ENCODE data around the gene NES.

NES gene

DNA sequence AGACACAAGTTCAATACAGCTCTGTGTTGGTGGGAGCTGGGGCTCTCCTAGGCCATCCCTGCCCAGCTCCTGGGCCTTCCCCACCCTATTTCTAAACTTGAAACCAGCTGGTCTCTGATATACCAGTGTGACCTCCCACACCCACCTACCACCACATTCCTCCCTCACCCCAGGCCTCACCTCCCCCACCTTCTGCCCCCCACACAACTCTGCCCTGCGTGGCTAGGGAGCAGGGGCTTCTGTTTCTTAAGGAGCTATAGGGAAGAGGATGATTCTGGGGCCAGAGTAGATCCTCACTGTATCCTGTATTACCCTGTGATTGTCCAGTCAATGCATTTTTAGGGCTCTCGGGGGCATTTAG lies 16.5 kb downstream of the NES start:
- DNase-seq: no peak

- peak; percentile 94 to 97 for DNase-seq
Measured at GRCh38 chr1:156659988-156660751, 17.0 kb downstream of the NES start.

GRCh38 chr1:156659661-156659987 lies 17.6 kb downstream of the NES start:
- DNase-seq: no peak

DNA sequence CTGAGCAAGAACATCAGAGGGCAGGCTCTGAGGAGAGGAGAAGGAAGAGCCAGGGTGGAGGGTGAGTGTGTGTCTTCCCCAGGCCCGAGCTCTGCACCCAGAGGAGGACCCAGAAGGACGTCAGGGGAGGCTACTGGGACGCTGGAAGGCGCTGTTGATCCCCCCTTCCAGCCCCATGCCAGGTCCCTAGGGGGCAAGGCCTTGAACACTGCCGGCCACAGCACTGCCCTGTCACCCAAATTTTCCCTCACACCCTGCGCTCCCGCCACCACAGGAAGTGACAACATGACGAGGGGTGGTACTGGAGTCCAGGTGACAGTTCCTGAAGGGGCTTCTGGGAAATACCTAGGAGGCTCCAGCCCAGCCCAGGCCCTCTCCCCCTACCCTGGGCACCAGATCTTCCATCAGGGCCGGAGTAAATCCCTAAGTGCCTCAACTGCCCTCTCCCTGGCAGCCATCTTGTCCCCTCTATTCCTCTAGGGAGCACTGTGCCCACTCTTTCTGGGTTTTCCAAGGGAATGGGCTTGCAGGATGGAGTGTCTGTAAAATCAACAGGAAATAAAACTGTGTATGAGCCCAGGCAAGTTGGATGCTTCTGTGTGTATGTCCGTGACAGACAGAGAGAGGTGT lies 18.1 kb downstream of the NES start:
- no peak for DNase-seq

- DNase-seq: no peak
Measured at GRCh38 chr1:156658496-156658895, 18.7 kb downstream of the NES start.

DNA sequence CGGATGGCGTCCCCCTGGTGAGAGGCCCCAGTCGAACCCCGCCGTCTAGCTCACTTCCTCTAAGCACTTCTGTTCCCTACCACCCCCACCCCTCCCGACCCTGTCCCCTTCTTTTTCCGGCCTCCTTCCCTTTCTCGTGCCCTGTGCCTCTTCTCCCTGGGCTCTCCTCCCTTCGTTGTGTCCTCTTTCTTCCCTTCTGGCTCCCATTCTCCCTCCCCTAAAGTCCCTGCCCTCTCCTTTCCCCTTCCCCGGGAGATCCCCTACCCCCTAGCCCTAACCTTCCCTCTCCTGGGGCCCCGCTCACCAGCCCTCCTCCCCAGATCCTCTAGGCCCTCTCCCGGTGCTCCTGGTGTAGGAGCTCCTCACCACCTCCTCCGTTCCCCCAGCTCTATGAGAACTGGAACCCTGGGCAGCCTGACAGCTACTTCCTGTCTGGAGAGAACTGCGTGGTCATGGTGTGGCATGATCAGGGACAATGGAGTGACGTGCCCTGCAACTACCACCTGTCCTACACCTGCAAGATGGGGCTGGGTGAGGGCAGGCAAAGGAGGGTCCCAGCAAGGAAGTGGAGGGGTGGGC lies 19.4 kb downstream of the NES start:
- no peak for DNase-seq

DNA sequence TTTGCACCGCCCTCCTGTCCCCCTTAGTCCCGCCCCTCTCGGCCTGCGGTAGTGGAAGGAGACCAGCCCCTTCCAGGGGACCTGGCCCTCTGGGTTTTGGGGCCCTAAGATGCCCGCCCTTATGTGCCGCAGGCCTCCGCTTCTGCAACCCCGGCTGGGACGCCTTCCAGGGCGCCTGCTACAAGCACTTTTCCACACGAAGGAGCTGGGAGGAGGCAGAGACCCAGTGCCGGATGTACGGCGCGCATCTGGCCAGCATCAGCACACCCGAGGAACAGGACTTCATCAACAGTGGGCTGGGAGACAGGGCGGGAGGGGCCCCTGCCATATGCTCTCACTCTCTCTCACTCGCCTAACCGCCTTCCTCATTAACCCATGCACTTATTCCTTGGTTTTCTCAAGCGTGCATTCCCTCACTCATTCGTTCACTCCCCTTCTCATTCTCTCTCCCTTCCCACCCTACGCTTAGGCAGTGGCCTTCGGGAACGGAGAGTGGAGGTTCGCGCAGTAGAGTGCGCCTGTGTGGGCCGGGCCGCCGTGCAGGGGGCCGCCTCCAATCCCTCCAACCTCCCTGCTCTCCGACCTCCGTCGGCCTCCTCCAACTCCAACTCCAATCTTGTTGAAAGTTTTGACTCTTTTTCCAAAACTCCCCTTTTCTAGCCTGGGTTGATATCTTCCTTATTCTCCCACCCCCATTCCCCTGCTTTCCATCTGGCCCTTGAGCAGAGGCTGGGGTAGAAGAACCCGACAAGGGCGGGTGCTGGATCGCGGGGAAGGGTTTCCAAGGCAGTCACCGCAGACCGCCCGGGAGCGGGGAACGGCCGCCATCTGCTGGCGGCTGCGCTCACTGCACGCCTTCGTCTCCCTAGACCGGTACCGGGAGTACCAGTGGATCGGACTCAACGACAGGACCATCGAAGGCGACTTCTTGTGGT lies 20.1 kb downstream of the NES start:
- DNase-seq: peak; percentile 82 to 86

GRCh38 chr1:156655904-156656516 lies 21.2 kb downstream of the NES start:
- DNase-seq: no peak

GRCh38 chr1:156655151-156655903 lies 21.9 kb downstream of the NES start:
- no peak for DNase-seq

DNA sequence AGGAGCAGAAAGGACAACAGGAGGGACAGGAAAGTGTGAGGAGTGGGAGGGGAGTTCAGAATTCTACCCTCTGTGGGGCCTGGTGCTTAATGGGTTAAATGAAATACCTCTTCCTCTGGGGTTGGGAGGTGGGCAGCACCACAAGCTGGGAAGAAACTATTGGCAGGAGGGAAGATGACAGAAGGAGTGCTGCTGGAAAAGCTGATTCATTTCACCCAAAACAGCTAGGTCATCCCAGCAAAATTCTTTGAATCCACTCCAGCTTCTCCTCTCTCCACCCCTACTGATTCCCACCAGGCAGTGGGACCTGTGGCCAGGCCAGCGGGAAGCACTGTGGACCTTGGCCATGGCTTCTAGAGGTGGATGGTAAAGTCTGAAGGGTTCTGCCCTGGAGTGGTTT lies 22.5 kb downstream of the NES start:
- DNase-seq: no peak

DNA sequence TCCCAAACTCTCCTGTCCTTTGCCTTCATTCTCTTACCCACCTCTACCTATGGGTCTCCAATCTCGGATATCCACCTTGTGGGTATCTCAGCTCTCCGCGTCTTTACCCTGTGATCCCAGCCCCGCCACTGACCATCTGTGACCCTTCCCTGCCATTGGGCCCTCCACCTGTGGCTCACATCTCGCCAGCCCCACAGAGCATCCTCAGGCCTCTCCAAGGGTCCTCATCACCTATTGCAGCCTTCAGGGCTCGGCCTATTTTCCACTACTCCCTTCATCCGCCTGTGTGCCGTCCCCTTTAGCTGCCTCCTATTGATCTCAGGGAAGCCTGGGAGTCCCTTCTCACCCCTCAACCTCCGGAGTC lies 24.2 kb downstream of the NES start:
- no peak for DNase-seq

GRCh38 chr1:156652131-156652991 lies 24.8 kb downstream of the NES start:
- peak in 1 of 2 donors; percentile 33 for DNase-seq

GRCh38 chr1:156648951-156649350 lies 28.3 kb downstream of the NES start:
- no peak for DNase-seq

GRCh38 chr1:156648496-156648895 lies 28.7 kb downstream of the NES start:
- DNase-seq: no peak

DNA sequence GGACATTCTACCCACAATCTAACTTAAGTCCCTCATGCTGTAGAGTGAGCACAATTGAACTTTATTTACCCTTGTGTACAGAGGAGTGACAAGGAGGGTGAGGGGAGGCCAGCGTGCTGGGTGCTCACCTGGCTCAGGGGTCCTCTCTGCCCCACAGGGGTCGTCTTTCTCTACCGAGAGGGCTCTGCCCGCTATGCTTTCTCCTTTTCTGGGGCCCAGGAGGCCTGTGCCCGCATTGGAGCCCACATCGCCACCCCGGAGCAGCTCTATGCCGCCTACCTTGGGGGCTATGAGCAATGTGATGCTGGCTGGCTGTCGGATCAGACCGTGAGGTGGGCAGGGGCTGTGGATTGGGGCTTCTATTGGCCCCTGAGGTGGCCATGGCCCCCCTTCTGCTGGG lies 29.9 kb downstream of the NES start:
- DNase-seq: no peak

DNA sequence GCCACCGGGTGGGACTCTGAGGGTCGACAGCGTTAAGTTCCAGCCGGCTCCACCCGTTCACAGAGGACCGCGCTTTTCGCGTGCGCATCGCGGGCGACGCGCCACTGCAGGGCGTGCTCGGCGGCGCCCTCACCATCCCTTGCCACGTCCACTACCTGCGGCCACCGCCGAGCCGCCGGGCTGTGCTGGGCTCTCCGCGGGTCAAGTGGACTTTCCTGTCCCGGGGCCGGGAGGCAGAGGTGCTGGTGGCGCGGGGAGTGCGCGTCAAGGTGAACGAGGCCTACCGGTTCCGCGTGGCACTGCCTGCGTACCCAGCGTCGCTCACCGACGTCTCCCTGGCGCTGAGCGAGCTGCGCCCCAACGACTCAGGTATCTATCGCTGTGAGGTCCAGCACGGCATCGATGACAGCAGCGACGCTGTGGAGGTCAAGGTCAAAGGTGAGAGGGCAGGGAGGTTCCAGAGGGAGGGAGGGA lies 30.4 kb downstream of the NES start:
- DNase-seq: no peak

DNA sequence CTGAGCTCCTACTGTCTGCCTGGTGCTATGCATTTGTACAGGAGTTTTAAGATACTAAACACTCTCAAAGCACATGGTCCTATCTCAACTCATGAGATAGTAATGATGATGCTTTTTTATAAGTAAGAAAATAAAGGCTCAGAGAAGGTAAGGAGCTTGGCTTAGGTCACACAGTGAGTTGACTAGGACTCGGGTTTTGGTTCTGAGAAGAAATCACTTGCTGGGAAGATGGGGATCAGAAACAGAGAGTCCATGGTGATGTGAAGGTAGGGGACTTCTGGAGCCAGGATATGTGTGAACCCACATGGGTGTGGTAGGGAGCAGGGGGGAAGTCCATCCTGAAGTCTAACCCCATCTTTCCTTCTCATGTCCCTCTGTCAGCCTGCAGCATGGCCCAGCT lies 31.5 kb downstream of the NES start:
- DNase-seq: no peak

DNA sequence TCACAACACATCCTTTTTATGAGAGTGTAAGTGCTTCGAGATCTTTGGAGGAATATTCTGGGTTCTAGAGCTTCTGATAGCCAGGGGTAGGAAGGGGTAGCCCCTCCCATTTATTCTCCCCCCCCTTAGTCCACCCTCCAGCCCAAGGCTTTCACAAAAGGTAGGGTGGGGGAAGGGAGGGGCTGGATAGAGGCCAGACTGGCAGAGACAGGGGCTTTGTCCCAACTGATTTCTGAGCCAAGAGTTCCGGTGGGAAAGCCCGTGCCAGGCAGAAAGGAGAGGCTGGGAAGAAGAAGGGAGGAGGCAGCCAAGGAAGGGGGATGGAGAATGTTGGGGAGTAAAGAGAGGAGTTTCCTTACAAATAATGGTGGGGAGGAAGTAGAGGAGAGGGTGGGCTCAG lies 32.2 kb downstream of the NES start:
- DNase-seq: no peak

DNA sequence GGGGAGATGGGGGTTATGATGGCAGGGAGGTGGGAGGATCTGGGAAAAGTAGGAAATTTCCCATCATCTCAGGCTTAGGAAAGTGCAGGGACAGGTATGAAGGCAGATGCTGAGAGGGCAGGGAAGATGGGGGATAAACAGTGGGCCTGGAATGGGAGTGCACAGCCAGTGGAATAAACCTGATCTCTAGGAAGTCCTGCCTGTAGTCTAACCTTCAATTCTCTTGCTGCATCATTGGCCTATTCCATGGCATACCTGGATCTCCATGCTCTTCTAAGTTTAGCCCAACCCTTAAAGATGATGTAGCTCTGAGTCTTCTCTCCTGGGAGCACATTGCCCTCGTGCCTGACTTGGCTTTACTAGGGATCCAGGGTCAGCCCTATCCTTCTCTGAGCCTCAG lies 32.6 kb downstream of the NES start:
- no peak for DNase-seq

DNA sequence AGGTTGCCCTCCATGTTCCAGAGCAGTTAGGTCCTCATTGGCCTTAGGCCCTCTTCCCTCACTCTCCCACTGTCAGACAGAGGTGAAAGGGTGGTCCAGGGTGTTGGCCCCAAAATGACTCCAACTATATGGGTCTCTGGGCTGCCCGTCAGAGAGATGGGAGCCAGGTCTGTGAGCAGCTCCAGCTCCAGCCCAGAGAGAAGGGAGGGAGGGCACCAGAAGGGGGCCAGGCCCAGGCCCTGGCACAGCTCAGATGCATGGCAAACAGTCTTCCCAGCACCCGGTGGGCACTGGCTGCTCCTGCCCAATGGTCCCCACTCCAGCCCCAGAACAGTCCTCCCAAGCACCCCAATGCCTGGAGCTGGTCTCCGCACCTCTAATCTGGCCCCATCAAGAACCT lies 33.1 kb downstream of the NES start:
- DNase-seq: no peak

DNA sequence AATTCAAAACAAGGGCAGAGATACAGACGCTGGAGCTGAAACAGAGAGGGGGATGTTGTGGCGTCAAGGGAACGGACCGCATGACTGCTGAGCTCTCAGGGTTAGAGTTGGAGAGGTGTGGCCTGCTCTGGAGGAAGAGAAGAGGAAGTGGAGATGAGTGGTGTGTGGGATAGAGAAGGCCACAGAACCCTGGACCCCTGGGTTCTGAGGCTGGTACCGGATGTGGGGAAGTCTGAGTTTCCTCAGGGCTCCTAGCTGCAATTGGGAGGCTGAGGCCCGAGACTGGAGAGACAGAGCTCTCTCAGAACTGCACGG lies 33.5 kb downstream of the NES start:
- DNase-seq: peak in 1 of 2 donors; percentile 27

All from stimulated activated CD4-positive, alpha-beta T cell treated with anti-CD3 and anti-CD28 coated beads, Interleukin-2, amount 100 ng/mL, for 24 hours (primary cell).